GM19438 (cell line): ENCODE data around the gene RNF5.
"Not testable (repeated sequence)": the region's sequence is repeated elsewhere in the genome, so short reads cannot be mapped to it uniquely, and the experiment has no call there.

ENCODE experiments used
- ATAC-seq: cut with Tn5 transposase; IDR thresholded peaks from one replicate; pipeline ENCODE4 v1.9.1; 2021; ENCODE audit warnings: low read depth; ENCODE audit not compliant: unreplicated experiment

RNF5 gene

GRCh38 chr6:32203426-32204267 is 25.4 kb downstream of the RNF5 start:
- ATAC-seq = no peak

- ATAC-seq = no peak
Measured at GRCh38 chr6:32204268-32204715, 26.1 kb downstream of the RNF5 start.

- no peak for ATAC-seq
Measured at GRCh38 chr6:32208996-32209395, 30.8 kb downstream of the RNF5 start.

GRCh38 chr6:32210191-32210601 is 32.0 kb downstream of the RNF5 start:
- no peak for ATAC-seq

GRCh38 chr6:32211432-32211831 is 33.2 kb downstream of the RNF5 start:
- ATAC-seq = not testable (repeated sequence)

GRCh38 chr6:32212076-32212760 is 34.0 kb downstream of the RNF5 start:
- no peak for ATAC-seq

- no peak for ATAC-seq
Measured at GRCh38 chr6:32213649-32214048, 35.4 kb downstream of the RNF5 start.

- no peak for ATAC-seq
Measured at GRCh38 chr6:32214126-32214525, 35.9 kb downstream of the RNF5 start.

GRCh38 chr6:32215617-32216016 is 37.4 kb downstream of the RNF5 start:
- no peak for ATAC-seq

GRCh38 chr6:32216285-32216684 is 38.1 kb downstream of the RNF5 start:
- ATAC-seq = no peak

GRCh38 chr6:32216998-32217397 is 38.8 kb downstream of the RNF5 start:
- ATAC-seq = no peak

- ATAC-seq = no peak
Measured at GRCh38 chr6:32218167-32218566, 40.0 kb downstream of the RNF5 start.

- no peak for ATAC-seq
Measured at GRCh38 chr6:32220021-32220420, 41.8 kb downstream of the RNF5 start.

- no peak for ATAC-seq
Measured at GRCh38 chr6:32222333-32223230, 44.4 kb downstream of the RNF5 start.

GRCh38 chr6:32223258-32224235 is 45.3 kb downstream of the RNF5 start, which contains the start of gene NOTCH4:
TSS of gene NOTCH4 (minus strand) at chr6:32224067. CDS start at chr6:32223928, 139 bp downstream.
- no peak for ATAC-seq

- no peak for ATAC-seq
Measured at GRCh38 chr6:32224696-32225095, 46.5 kb downstream of the RNF5 start.

GRCh38 chr6:32226434-32226833 is 48.2 kb downstream of the RNF5 start:
- ATAC-seq = no peak
